SK-N-SH (cell line): ENCODE results near the gene HUNK. TPM values are rescaled to one million over a fixed set of nuclear protein-coding genes. Genes with fewer than 3 reads are reported as not detected.

ENCODE experiments used
- CTCF ChIA-PET: fragments of 300-600, 350-600 bp; formaldehyde crosslinking; extraction: SDS; loops from one replicate; lab custom pipeline; 2021; lab: Yijun Ruan, JAX
- POLR2A ChIA-PET: fragments of 350-600 bp; sonication (Branson Sonifier 250); formaldehyde crosslinking; extraction: SDS; loops from one replicate; lab custom pipeline; 2020; ENCODE audit warnings: antibody characterized with exemption, inconsistent platforms; lab: Yijun Ruan, JAX
- DNase-seq: peaks from one replicate; pipeline ENCODE4 v3.0.0; 2012
- H2AFZ ChIP-seq: fragments of 200-600 bp; sonication (generic); 2 replicates; pipeline ENCODE4 v1.8.1; 2016; ENCODE audit warnings: antibody characterized with exemption, mild to moderate bottlenecking, low read depth
- H3F3A ChIP-seq: fragments of 200-600 bp; sonication (generic); replicated peaks from 2 replicates; pipeline ENCODE3; 2016; ENCODE audit warnings: antibody characterized with exemption, mild to moderate bottlenecking; ENCODE audit not compliant: insufficient read depth
- H3K27ac ChIP-seq, 2 experiments: fragments of 200-500 bp in 1 of 2; fragments of 200-600 bp in 1 of 2; sonication (Bioruptor generic) in 1 of 2; sonication (generic), shearing (Covaris generic) in 1 of 2; 2 replicates each; pipeline versions ENCODE4 v1.5.1 to v1.6.1; 2014 to 2016; ENCODE audit warnings: low read depth in 2 of 2, inconsistent platforms in 1 of 2, low read length in 1 of 2, mild to moderate bottlenecking in 1 of 2, mixed read lengths in 1 of 2
- H3K27me3 ChIP-seq: fragments of 200-600 bp; sonication (generic), shearing (Covaris generic); 2 replicates; pipeline ENCODE4 v1.6.1; 2016; ENCODE audit warnings: mixed run types; ENCODE audit not compliant: insufficient read depth
- H3K36me3 ChIP-seq, 2 experiments: fragments of 200-500 bp in 1 of 2; fragments of 200-600 bp in 1 of 2; sonication (Bioruptor generic) in 1 of 2; sonication (generic) in 1 of 2; replicated peaks in 1 of 2; 2 replicates each; pipeline versions ENCODE3 to v1.5.1; 2014 to 2016; ENCODE audit warnings: low read length in 1 of 2, mild to moderate bottlenecking in 1 of 2; ENCODE audit not compliant: insufficient read depth in 2 of 2, control insufficient read depth in 1 of 2
- H3K4me1 ChIP-seq, 2 experiments: fragments of 200-500 bp in 1 of 2; fragments of 200-600 bp in 1 of 2; sonication (Bioruptor generic) in 1 of 2; sonication (generic), shearing (Covaris generic) in 1 of 2; 2 replicates each; pipeline versions ENCODE4 v1.5.1 to v1.6.1; 2014 to 2016; ENCODE audit warnings: low read depth in 1 of 2, low read length in 1 of 2, mixed run types in 1 of 2; ENCODE audit not compliant: insufficient read depth in 2 of 2, control insufficient read depth in 1 of 2
- H3K4me2 ChIP-seq: fragments of 200-600 bp; sonication (generic), shearing (Covaris generic); 2 replicates; pipeline ENCODE4 v1.6.1; 2017; ENCODE audit warnings: mixed run types
- H3K4me3 ChIP-seq, 2 experiments: fragments of 200-500 bp in 1 of 2; fragments of 200-600 bp in 1 of 2; sonication (Bioruptor generic) in 1 of 2; sonication (generic), shearing (Covaris generic) in 1 of 2; 2 replicates each; pipeline versions ENCODE4 v1.5.1 to v1.8.1; 2014 to 2016; ENCODE audit warnings: low read depth in 2 of 2, inconsistent platforms in 1 of 2, low read length in 1 of 2, mild to moderate bottlenecking in 1 of 2, mixed read lengths in 1 of 2, moderate library complexity in 1 of 2
- H3K79me2 ChIP-seq: fragments of 200-600 bp; sonication (generic); 2 replicates; pipeline ENCODE4 v1.8.1; 2017; ENCODE audit warnings: mild to moderate bottlenecking; ENCODE audit not compliant: insufficient read depth
- H3K9ac ChIP-seq: fragments of 200-600 bp; sonication (generic); 2 replicates; pipeline ENCODE4 v1.6.1; 2017; ENCODE audit warnings: mixed run types
- H3K9me2 ChIP-seq: fragments of 200-600 bp; sonication (generic); 2 replicates; pipeline ENCODE4 v1.6.1; 2017; ENCODE audit warnings: mixed run types
- H3K9me3 ChIP-seq: fragments of 200-600 bp; sonication (generic); 2 replicates; pipeline ENCODE4 v1.6.1; 2017; ENCODE audit warnings: mixed run types, mild to moderate bottlenecking, moderate library complexity
- H4K20me1 ChIP-seq: fragments of 200-600 bp; sonication (generic); 2 replicates; pipeline ENCODE4 v1.6.1; 2017; ENCODE audit warnings: mild to moderate bottlenecking, mixed run types; ENCODE audit not compliant: insufficient read depth
- CHD2 ChIP-seq: fragments of 150-350 bp; IDR thresholded peaks from 2 replicates; pipeline ENCODE4 v1.6.1; 2018; ENCODE audit warnings: low read length; ENCODE audit not compliant: partially characterized antibody
- EZH2phosphoT487 ChIP-seq: fragments of 200-600 bp; sonication (generic); IDR thresholded peaks from 2 replicates; pipeline ENCODE4 v1.6.1; 2017; ENCODE audit warnings: low read depth, mixed run types, mild to moderate bottlenecking, antibody characterized with exemption, moderate library complexity, borderline replicate concordance
- GABPA ChIP-seq: IDR thresholded peaks from 2 replicates; pipeline ENCODE4 v1.4.0; 2012; ENCODE audit warnings: low read depth, mild to moderate bottlenecking
- GATA2 ChIP-seq: sonication (generic); formaldehyde crosslinking; IDR thresholded peaks from 2 replicates; pipeline ENCODE4 v1.5.0; 2020; ENCODE audit warnings: mild to moderate bottlenecking, missing genetic modification reagents
- JUND ChIP-seq: IDR thresholded peaks from 2 replicates; pipeline ENCODE4 v1.4.0; 2012
- NFIC ChIP-seq: IDR thresholded peaks from 2 replicates; pipeline ENCODE4 v1.4.0; 2012; ENCODE audit warnings: borderline replicate concordance
- RXRA ChIP-seq: IDR thresholded peaks from 2 replicates; pipeline ENCODE4 v1.4.0; 2012; ENCODE audit warnings: low read depth, mild to moderate bottlenecking, borderline replicate concordance
- TEAD4 ChIP-seq: IDR thresholded peaks from 2 replicates; pipeline ENCODE4 v1.4.0; 2012; ENCODE audit warnings: mild to moderate bottlenecking, borderline replicate concordance; ENCODE audit not compliant: insufficient read depth
- WGBS: methylation state at CpG from one replicate; pipeline ENCODE4 v1.1.6; 2017; ENCODE audit warnings: low lambda C conversion rate; 5-methylcytosine and 5-hydroxymethylcytosine counted together
- polyA plus RNA-seq, 3 experiments: library from polyadenylated mRNA; depleted of rRNA; stranded (reverse); fragments of >200 nt; gene quantifications; 2 replicates each; pipeline ENCODE4 v1.2.3, GENCODE V29; 2012
- TF ChIP-seq, protein P1 (sequence below): fragments of 200-600 bp; sonication (generic); IDR thresholded peaks from 2 replicates; pipeline ENCODE4 v1.6.1; 2017; ENCODE audit warnings: antibody characterized with exemption, mild to moderate bottlenecking, moderate library complexity
- TF ChIP-seq, protein P2 (sequence below): IDR thresholded peaks from 2 replicates; pipeline ENCODE4 v1.4.0; 2012; ENCODE audit warnings: low read depth, borderline replicate concordance

The HUNK gene
- polyA plus RNA-seq, 1 of the 3 experiments (the other 2 are of a cell fraction) = 0.31 TPM

DNA sequence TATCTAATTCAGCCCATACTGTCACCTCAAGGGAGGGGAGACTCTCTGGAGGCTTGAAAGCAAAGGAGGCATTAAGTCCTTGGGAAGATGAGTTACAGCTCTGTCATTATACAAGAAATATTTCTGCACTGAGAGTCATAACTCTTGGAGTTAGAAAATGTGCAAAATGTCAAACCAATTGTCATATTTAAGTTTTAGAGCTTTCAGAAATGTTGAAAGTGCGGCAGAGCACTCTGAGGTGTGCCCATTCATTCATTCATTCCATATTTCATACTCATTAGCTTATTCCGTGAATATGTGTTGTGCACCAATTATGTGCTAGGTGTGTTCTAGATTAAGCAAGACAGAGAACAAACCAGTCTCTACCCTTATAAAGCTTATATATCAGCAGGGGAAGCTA lies 87.1 kb downstream of the HUNK start (continued):
- TF ChIP-seq EZH2phosphoT487 (no peak), GABPA (no peak), CHD2 (no peak)
- TF ChIP-seq, protein P1, sequence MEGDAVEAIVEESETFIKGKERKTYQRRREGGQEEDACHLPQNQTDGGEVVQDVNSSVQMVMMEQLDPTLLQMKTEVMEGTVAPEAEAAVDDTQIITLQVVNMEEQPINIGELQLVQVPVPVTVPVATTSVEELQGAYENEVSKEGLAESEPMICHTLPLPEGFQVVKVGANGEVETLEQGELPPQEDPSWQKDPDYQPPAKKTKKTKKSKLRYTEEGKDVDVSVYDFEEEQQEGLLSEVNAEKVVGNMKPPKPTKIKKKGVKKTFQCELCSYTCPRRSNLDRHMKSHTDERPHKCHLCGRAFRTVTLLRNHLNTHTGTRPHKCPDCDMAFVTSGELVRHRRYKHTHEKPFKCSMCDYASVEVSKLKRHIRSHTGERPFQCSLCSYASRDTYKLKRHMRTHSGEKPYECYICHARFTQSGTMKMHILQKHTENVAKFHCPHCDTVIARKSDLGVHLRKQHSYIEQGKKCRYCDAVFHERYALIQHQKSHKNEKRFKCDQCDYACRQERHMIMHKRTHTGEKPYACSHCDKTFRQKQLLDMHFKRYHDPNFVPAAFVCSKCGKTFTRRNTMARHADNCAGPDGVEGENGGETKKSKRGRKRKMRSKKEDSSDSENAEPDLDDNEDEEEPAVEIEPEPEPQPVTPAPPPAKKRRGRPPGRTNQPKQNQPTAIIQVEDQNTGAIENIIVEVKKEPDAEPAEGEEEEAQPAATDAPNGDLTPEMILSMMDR = no peak
- TF ChIP-seq, all 33 proteins: peak for 0

DNA sequence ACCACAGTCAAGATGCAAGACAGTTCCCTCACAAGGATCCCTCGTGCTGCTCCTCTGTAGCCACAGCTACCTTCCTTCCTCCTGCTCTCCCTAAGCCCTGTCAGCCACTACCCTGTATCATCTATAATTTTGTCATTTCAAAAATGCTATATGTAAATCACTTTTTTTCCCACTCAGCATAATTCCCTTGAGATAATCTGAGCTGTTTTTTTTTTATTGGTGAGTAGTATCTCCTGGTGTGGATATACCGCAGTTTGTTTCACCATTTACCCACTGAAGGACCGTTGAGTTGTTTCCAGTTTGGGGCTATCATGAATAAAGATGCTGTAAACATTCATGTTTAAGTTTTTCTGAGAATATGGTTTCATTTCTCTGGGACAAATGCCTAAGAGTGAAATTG lies 88.2 kb downstream of the HUNK start:
- no peaks in the 10 kb centered on the region for H3F3A ChIP-seq
- ChIA-PET CTCF (no interaction called here), POLR2A (no interaction called here)

DNA sequence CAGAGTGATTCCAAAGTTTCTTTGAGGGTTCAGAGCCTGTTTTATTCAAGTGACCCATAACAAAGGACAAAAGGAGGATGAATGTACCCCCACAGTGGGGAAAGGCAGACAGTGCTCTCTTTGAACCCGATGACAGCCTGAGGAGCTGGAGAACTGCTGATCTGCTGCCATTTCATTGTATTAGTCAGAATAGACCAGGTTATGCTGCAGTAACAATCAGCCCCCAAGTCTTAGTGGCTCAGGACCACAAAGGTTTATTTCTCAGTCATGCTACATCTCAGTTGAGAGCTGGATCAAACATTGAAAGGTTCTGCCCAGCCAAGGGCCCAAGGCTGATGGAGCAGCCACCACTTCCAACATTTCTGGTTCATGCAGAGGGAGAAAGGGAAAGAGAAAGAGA lies 88.9 kb downstream of the HUNK start:
- H3K27me3 ChIP-seq = no peaks in the 10 kb centered on the region
- no peak overlapping the region for H3K9ac ChIP-seq
- no peaks in the 10 kb centered on the region for H3F3A ChIP-seq
- POLR2A ChIA-PET = interaction anchor here (0.6 kb wide), 1 partner anchor 135 kb away, joined by 3 read pairs; no protein-coding TSS in a partner anchor
- H3K27ac ChIP-seq = no peak overlapping the region
- H4K20me1 ChIP-seq = no peaks in the 10 kb centered on the region
- no peak for DNase-seq
- no peak overlapping the region for H2AFZ ChIP-seq
- WGBS = 80% methylated on average over 1 of the region's 1 CpG
- TF ChIP-seq, protein P2, sequence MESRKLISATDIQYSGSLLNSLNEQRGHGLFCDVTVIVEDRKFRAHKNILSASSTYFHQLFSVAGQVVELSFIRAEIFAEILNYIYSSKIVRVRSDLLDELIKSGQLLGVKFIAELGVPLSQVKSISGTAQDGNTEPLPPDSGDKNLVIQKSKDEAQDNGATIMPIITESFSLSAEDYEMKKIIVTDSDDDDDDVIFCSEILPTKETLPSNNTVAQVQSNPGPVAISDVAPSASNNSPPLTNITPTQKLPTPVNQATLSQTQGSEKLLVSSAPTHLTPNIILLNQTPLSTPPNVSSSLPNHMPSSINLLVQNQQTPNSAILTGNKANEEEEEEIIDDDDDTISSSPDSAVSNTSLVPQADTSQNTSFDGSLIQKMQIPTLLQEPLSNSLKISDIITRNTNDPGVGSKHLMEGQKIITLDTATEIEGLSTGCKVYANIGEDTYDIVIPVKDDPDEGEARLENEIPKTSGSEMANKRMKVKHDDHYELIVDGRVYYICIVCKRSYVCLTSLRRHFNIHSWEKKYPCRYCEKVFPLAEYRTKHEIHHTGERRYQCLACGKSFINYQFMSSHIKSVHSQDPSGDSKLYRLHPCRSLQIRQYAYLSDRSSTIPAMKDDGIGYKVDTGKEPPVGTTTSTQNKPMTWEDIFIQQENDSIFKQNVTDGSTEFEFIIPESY = no peak
- no peaks in the 10 kb centered on the region for H3K9me3 ChIP-seq
- H3K4me2 ChIP-seq = no peak overlapping the region
- H3K4me3 ChIP-seq = no peak overlapping the region
- H3K79me2 ChIP-seq = no peaks in the 10 kb centered on the region
- peaks cover 0 to 6% of the 10 kb centered on the region in 2 experiments for H3K36me3 ChIP-seq
- no peaks in the 10 kb centered on the region for H3K9me2 ChIP-seq
- H3K4me1 ChIP-seq = no peaks in the 10 kb centered on the region
- CTCF ChIA-PET = no interaction called here

More for the DNA sequence above, 88.2 kb downstream of the HUNK start:
- H3K27ac ChIP-seq = no peak overlapping the region
- no peak for DNase-seq
- H3K79me2 ChIP-seq = no peaks in the 10 kb centered on the region
- H3K4me2 ChIP-seq = no peak overlapping the region
- 58% methylated on average over 3 of the region's 3 CpGs for WGBS
- TF ChIP-seq NFIC = no peak
- TF ChIP-seq RXRA = no peak
- no peak for TF ChIP-seq TEAD4
- no peak for TF ChIP-seq JUND
- no peak for TF ChIP-seq GATA2 (CRISPR knock-in tag)
- TF ChIP-seq, protein P1 = no peak
- no peaks in the 10 kb centered on the region for H3K27me3 ChIP-seq
- no peaks in the 10 kb centered on the region for H3K9me3 ChIP-seq
- H3K9ac ChIP-seq = no peak overlapping the region
- no peak overlapping the region for H3K4me3 ChIP-seq
- H3K9me2 ChIP-seq = no peaks in the 10 kb centered on the region
- H3K4me1 ChIP-seq = no peaks in the 10 kb centered on the region
- no peak overlapping the region for H2AFZ ChIP-seq
- H3K36me3 ChIP-seq = peaks cover 0 to 6% of the 10 kb centered on the region in 2 experiments
- H4K20me1 ChIP-seq = no peaks in the 10 kb centered on the region
